HepG2 (cell line): Measurements from ENCODE around the gene KANSL3. TPM values are rescaled to one million over a fixed set of nuclear protein-coding genes. Genes with fewer than 3 reads are reported as not detected.

Experiments used
- BCL6 ChIP-seq: IDR thresholded peaks from 2 replicates; pipeline ENCODE4 v1.6.1; 2016; ENCODE audit warnings: missing genetic modification reagents, missing compliant biosample characterization
- CREB1 ChIP-seq, 2 experiments: fragments of 450-650 bp in 1 of 2; IDR thresholded peaks; 2 replicates each; pipeline ENCODE4 v1.6.1; 2016 to 2017; ENCODE audit warnings: control low read depth in 1 of 2, mild to moderate bottlenecking in 1 of 2, missing compliant biosample characterization in 1 of 2, missing genetic modification characterization in 1 of 2
- FOSL1 ChIP-seq: sonication (generic); formaldehyde crosslinking; IDR thresholded peaks from 2 replicates; pipeline ENCODE4 v1.9.0; 2021; ENCODE audit warnings: missing genetic modification reagents, borderline replicate concordance
- FOXP1 ChIP-seq, 2 experiments: fragments of 450-650 bp in 1 of 2; IDR thresholded peaks; 2 replicates each; pipeline ENCODE4 v1.6.1; 2017 to 2018; ENCODE audit warnings: antibody characterized with exemption in 1 of 2
- FUBP1 ChIP-seq: sonication (generic); formaldehyde crosslinking; IDR thresholded peaks from 2 replicates; pipeline ENCODE4 v1.5.1; 2020; ENCODE audit warnings: missing genetic modification reagents, mild to moderate bottlenecking, borderline replicate concordance
- GATAD1 ChIP-seq: IDR thresholded peaks from 2 replicates; pipeline ENCODE4 v1.6.1; 2016; ENCODE audit warnings: missing genetic modification reagents, missing compliant biosample characterization
- MEF2D ChIP-seq: sonication (generic); formaldehyde crosslinking; IDR thresholded peaks from 2 replicates; pipeline ENCODE4 v1.5.1; 2020; ENCODE audit warnings: mild to moderate bottlenecking, missing genetic modification reagents
- PAF1 ChIP-seq: IDR thresholded peaks from 2 replicates; pipeline ENCODE4 v1.6.1; 2016; ENCODE audit warnings: missing genetic modification reagents, missing compliant biosample characterization
- SMARCC2 ChIP-seq: fragments of 450-650 bp; IDR thresholded peaks from 2 replicates; pipeline ENCODE4 v1.6.1; 2017; ENCODE audit warnings: antibody characterized with exemption, mild to moderate bottlenecking
- ZNF235 ChIP-seq: sonication (generic); formaldehyde crosslinking; IDR thresholded peaks from 2 replicates; pipeline ENCODE4 v1.8.1; 2023; ENCODE audit warnings: mild to moderate bottlenecking, missing genetic modification reagents, borderline replicate concordance
- ZNF263 ChIP-seq: sonication (generic); formaldehyde crosslinking; IDR thresholded peaks from 2 replicates; pipeline ENCODE4 v1.4.0; 2020; ENCODE audit warnings: missing genetic modification reagents
- ZNF484 ChIP-seq: sonication (generic); formaldehyde crosslinking; IDR thresholded peaks from 2 replicates; pipeline ENCODE4 v1.5.1; 2020; ENCODE audit warnings: mild to moderate bottlenecking, low read depth, missing genetic modification reagents, borderline replicate concordance
- ZNF598 ChIP-seq: sonication (generic); formaldehyde crosslinking; IDR thresholded peaks from 2 replicates; pipeline ENCODE4 v1.5.1; 2020; ENCODE audit warnings: mild to moderate bottlenecking, missing genetic modification reagents, borderline replicate concordance
- ZNF615 ChIP-seq: sonication (generic); formaldehyde crosslinking; IDR thresholded peaks from 2 replicates; pipeline ENCODE4 v1.5.0; 2020; ENCODE audit warnings: mild to moderate bottlenecking, missing genetic modification reagents, borderline replicate concordance
- ZNF616 ChIP-seq: sonication (generic); formaldehyde crosslinking; IDR thresholded peaks from 2 replicates; pipeline ENCODE4 v1.5.0; 2020; ENCODE audit warnings: low read depth, mild to moderate bottlenecking, missing genetic modification reagents
- polyA plus RNA-seq, 8 experiments: library from polyadenylated mRNA; depleted of rRNA in 3 of 8; stranded (reverse) in 7 of 8; unstranded in 1 of 8; fragments of >200 nt; fragmentation: Illumina TruSeq in 4 of 8; extraction: Trizol in 4 of 8; gene quantifications; 2 replicates each; pipeline versions ENCODE4 v1.2.1 to v1.2.3, GENCODE V29; 2011 to 2016; ENCODE audit warnings: low read depth in 4 of 8, missing spikeins in 1 of 8, mixed read lengths in 1 of 8; ENCODE audit not compliant: insufficient read depth in 1 of 8
- total RNA-seq, 5 experiments: library from RNA; depleted of rRNA; stranded (reverse); fragments of >200 nt; fragmentation: Illumina TruSeq; extraction: Trizol; gene quantifications; 2 replicates each; pipeline ENCODE4 v1.2.3, GENCODE V29; 2016; ENCODE audit warnings: low read depth in 1 of 5
- TF ChIP-seq, protein P1 (sequence below): sonication (generic); formaldehyde crosslinking; IDR thresholded peaks from 2 replicates; pipeline ENCODE4 v1.9.0; 2022; ENCODE audit warnings: missing genetic modification reagents, mild to moderate bottlenecking, borderline replicate concordance
- TF ChIP-seq, protein P2 (sequence below): conservative IDR thresholded peaks from 2 replicates; pipeline ENCODE4 v1.6.1; 2018; ENCODE audit warnings: missing genetic modification reagents
- TF ChIP-seq, protein P3 (sequence below): sonication (generic); formaldehyde crosslinking; IDR thresholded peaks from 2 replicates; pipeline ENCODE4 v1.5.0; 2020; ENCODE audit warnings: mild to moderate bottlenecking, missing genetic modification reagents
- TF ChIP-seq, protein P4 (sequence below): sonication (generic); formaldehyde crosslinking; IDR thresholded peaks from 2 replicates; pipeline ENCODE4 v1.9.0; 2021; ENCODE audit warnings: missing genetic modification reagents, mild to moderate bottlenecking, borderline replicate concordance

KANSL3 gene
- total and polyA plus RNA-seq, 2 of the 13 experiments (the other 11 are each of a cell fraction or from before 2014, with no cell fraction given) = 20.8 to 37.3 TPM

DNA sequence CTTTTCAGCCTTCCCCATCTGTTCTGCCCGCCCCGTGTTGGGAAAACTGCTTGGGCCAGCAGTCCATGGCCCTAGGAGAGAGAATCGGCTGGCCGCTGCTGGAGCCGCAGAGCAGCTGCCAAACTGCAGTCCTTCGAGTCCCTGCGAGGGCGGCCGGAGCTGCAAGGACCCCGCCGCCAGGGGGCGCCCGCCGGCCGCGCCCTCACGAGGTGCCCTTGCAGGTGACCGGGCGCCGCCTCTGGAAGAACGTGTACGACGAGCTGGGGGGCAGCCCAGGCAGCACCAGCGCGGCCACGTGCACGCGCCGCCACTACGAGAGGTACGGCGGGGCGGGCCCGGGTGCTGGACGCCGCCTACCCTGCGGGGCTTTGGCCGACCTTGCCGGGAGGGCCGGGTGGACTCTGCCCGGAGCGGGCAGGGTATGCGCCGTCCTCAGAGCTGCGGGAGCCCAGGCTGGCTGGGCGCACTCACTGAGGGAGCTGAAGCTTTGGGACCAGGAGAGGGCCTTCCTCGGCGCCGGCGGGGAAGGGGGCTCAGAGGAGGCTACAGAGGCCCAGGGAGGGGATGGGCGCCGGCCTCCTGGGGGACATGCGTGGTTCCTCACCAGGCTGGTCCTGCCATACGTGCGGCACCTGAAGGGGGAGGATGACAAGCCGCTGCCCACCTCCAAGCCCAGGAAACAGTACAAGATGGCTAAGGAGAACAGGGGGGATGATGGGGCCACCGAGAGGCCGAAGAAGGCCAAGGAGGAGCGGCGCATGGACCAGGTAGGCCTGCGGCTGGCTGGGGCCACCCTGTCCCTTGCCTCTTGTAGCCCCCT lies 87.9 kb downstream of the KANSL3 start (continued):
- TF ChIP-seq, protein P1, sequence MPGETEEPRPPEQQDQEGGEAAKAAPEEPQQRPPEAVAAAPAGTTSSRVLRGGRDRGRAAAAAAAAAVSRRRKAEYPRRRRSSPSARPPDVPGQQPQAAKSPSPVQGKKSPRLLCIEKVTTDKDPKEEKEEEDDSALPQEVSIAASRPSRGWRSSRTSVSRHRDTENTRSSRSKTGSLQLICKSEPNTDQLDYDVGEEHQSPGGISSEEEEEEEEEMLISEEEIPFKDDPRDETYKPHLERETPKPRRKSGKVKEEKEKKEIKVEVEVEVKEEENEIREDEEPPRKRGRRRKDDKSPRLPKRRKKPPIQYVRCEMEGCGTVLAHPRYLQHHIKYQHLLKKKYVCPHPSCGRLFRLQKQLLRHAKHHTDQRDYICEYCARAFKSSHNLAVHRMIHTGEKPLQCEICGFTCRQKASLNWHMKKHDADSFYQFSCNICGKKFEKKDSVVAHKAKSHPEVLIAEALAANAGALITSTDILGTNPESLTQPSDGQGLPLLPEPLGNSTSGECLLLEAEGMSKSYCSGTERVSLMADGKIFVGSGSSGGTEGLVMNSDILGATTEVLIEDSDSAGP (CRISPR knock-in tag) = peak; percentile 97
- peak; percentile 61; the same call in 1 of the 2 replicates for TF ChIP-seq ZNF235 (CRISPR knock-in tag)
- peak; percentile 24; the same call in 1 of the 2 replicates for TF ChIP-seq CREB1 (IDR thresholded peaks at IDR 0.05)
- no peak for TF ChIP-seq CREB1 (CRISPR knock-in tag; IDR thresholded peaks at IDR 0.05)
- peak; percentile 78 for TF ChIP-seq ZNF598 (CRISPR knock-in tag)
- TF ChIP-seq ZNF616 (CRISPR knock-in tag) = peak; percentile 89; the same call in 1 of the 2 replicates
- TF ChIP-seq BCL6 = peak; percentile 70
- no peak for TF ChIP-seq ZNF484 (CRISPR knock-in tag)
- no peak for TF ChIP-seq SMARCC2
- TF ChIP-seq MEF2D (CRISPR knock-in tag) = no peak; the same call in 1 of the 2 replicates
- no peak for TF ChIP-seq ZNF615 (CRISPR knock-in tag)
- 0 out of 2 replicates have a peak, but pooled peaks have one; percentile 43 for TF ChIP-seq FUBP1 (CRISPR knock-in tag)
- no peak for TF ChIP-seq FOXP1 (IDR thresholded peaks at IDR 0.05)
- TF ChIP-seq FOXP1 (CRISPR knock-in tag; IDR thresholded peaks at IDR 0.05) = peak; percentile 51
- TF ChIP-seq, protein P2, sequence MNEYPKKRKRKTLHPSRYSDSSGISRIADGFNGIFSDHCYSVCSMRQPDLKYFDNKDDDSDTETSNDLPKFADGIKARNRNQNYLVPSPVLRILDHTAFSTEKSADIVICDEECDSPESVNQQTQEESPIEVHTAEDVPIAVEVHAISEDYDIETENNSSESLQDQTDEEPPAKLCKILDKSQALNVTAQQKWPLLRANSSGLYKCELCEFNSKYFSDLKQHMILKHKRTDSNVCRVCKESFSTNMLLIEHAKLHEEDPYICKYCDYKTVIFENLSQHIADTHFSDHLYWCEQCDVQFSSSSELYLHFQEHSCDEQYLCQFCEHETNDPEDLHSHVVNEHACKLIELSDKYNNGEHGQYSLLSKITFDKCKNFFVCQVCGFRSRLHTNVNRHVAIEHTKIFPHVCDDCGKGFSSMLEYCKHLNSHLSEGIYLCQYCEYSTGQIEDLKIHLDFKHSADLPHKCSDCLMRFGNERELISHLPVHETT (CRISPR knock-in tag) = peak; percentile 86; the same call in 1 of the 2 replicates
- no peak for TF ChIP-seq PAF1 (CRISPR knock-in tag)
- TF ChIP-seq GATAD1 (CRISPR knock-in tag) = peak; percentile 60; the same call in 1 of the 2 replicates
- TF ChIP-seq FOSL1 (CRISPR knock-in tag) = no peak
- TF ChIP-seq, protein P3, sequence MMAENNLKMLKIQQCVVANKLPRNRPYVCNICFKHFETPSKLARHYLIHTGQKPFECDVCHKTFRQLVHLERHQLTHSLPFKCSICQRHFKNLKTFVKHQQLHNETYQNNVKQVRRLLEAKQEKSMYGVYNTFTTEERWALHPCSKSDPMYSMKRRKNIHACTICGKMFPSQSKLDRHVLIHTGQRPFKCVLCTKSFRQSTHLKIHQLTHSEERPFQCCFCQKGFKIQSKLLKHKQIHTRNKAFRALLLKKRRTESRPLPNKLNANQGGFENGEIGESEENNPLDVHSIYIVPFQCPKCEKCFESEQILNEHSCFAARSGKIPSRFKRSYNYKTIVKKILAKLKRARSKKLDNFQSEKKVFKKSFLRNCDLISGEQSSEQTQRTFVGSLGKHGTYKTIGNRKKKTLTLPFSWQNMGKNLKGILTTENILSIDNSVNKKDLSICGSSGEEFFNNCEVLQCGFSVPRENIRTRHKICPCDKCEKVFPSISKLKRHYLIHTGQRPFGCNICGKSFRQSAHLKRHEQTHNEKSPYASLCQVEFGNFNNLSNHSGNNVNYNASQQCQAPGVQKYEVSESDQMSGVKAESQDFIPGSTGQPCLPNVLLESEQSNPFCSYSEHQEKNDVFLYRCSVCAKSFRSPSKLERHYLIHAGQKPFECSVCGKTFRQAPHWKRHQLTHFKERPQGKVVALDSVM (CRISPR knock-in tag) = peak; percentile 83
- TF ChIP-seq ZNF263 (CRISPR knock-in tag) = peak; percentile 82
- TF ChIP-seq, protein P4, sequence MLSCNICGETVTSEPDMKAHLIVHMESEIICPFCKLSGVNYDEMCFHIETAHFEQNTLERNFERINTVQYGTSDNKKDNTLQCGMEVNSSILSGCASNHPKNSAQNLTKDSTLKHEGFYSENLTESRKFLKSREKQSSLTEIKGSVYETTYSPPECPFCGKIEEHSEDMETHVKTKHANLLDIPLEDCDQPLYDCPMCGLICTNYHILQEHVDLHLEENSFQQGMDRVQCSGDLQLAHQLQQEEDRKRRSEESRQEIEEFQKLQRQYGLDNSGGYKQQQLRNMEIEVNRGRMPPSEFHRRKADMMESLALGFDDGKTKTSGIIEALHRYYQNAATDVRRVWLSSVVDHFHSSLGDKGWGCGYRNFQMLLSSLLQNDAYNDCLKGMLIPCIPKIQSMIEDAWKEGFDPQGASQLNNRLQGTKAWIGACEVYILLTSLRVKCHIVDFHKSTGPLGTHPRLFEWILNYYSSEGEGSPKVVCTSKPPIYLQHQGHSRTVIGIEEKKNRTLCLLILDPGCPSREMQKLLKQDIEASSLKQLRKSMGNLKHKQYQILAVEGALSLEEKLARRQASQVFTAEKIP (CRISPR knock-in tag) = no peak
